PC-3 (cell line): ENCODE measurements around the gene PLXNA4.

Source experiments
- EZH2 ChIP-seq: fragments of 300-600 bp; sonication (generic); IDR thresholded peaks from one replicate; pipeline ENCODE4 v1.6.1; 2017; ENCODE audit warnings: antibody characterized with exemption, mild to moderate bottlenecking, low read length; ENCODE audit not compliant: unreplicated experiment
- EZH2phosphoT487 ChIP-seq: fragments of 300-600 bp; sonication (generic); IDR thresholded peaks from 2 replicates; pipeline ENCODE4 v1.6.1; 2018; ENCODE audit warnings: mild to moderate bottlenecking, antibody characterized with exemption, low read length, borderline replicate concordance
- TF ChIP-seq, protein P1 (sequence below): fragments of 300-600 bp; sonication (generic); conservative IDR thresholded peaks from 2 replicates; pipeline ENCODE4 v1.5.1; 2017; ENCODE audit warnings: antibody characterized with exemption, low read depth, mild to moderate bottlenecking, low read length

DNA sequence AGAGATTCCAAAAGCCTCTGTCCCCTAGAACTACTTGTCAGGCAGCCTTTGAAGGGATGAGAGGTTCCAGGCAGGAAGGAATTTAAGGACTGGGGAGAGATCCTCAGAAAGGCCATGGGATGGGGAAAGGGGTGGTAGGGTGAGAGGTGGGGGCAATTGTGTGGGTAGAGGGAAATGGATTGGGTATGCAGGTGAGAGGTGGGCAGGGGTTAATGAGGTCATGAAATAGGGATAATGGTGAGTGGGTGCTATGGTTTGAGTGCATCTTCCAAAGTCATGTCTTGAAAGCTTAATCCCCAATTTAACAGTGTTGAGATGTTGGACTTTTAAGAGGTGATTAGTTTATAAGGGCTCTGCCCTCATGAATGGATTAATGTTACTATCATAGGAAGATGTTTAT, 383.5 kb downstream of the PLXNA4 start:
- TF ChIP-seq, protein P1, sequence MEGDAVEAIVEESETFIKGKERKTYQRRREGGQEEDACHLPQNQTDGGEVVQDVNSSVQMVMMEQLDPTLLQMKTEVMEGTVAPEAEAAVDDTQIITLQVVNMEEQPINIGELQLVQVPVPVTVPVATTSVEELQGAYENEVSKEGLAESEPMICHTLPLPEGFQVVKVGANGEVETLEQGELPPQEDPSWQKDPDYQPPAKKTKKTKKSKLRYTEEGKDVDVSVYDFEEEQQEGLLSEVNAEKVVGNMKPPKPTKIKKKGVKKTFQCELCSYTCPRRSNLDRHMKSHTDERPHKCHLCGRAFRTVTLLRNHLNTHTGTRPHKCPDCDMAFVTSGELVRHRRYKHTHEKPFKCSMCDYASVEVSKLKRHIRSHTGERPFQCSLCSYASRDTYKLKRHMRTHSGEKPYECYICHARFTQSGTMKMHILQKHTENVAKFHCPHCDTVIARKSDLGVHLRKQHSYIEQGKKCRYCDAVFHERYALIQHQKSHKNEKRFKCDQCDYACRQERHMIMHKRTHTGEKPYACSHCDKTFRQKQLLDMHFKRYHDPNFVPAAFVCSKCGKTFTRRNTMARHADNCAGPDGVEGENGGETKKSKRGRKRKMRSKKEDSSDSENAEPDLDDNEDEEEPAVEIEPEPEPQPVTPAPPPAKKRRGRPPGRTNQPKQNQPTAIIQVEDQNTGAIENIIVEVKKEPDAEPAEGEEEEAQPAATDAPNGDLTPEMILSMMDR = no peak
- TF ChIP-seq EZH2 = no peak
- TF ChIP-seq EZH2phosphoT487 = no peak
